Stimulated activated CD8-positive, alpha-beta memory T cell treated with anti-CD3 and anti-CD28 coated beads, Interleukin-4, amount 100 ng/mL, for 48 hours (primary cell): Measurements from ENCODE around the gene TEX9.
"Not testable (repeated sequence)": the region's sequence is repeated elsewhere in the genome, so short reads cannot be mapped to it uniquely, and the experiment has no call there.

Experiments
- DNase-seq: peaks from one replicate; pipeline ENCODE4 v3.0.0-alpha.2; 2020

TEX9 gene

GRCh38 chr15:56365075-56365711 lies at the start of gene TEX9:
Gene TEX9 (plus strand): TSS chr15:56365426. CDS start chr15:56365451, 25 bp downstream.
- DNase-seq, result peak; percentile 87

GRCh38 chr15:56316561-56316960 lies 48.7 kb upstream of the TEX9 start:
- DNase-seq, result not testable (repeated sequence)

GRCh38 chr15:56320316-56320715 lies 44.9 kb upstream of the TEX9 start:
- no peak for DNase-seq

- no peak for DNase-seq
Measured at GRCh38 chr15:56320861-56321260, 44.4 kb upstream of the TEX9 start.

GRCh38 chr15:56322444-56322843 lies 42.8 kb upstream of the TEX9 start:
- DNase-seq, result no peak

- no peak for DNase-seq
Measured at GRCh38 chr15:56323435-56323834, 41.8 kb upstream of the TEX9 start.

- DNase-seq, result no peak
Measured at GRCh38 chr15:56325186-56325585, 40.0 kb upstream of the TEX9 start.

GRCh38 chr15:56327721-56328502 lies 37.3 kb upstream of the TEX9 start:
- DNase-seq, result no peak

- DNase-seq, result no peak
Measured at GRCh38 chr15:56337084-56337725, 28.0 kb upstream of the TEX9 start.

GRCh38 chr15:56339594-56339993 lies 25.6 kb upstream of the TEX9 start:
- no peak for DNase-seq

- DNase-seq, result no peak
Measured at GRCh38 chr15:56341201-56341600, 24.0 kb upstream of the TEX9 start.

GRCh38 chr15:56342653-56343052 lies 22.6 kb upstream of the TEX9 start:
- DNase-seq, result no peak

GRCh38 chr15:56343879-56344278 lies 21.3 kb upstream of the TEX9 start:
- DNase-seq, result no peak

GRCh38 chr15:56344336-56344735 lies 20.9 kb upstream of the TEX9 start:
- no peak for DNase-seq

GRCh38 chr15:56346414-56346813 lies 18.8 kb upstream of the TEX9 start:
- no peak for DNase-seq

GRCh38 chr15:56349554-56349953 lies 15.7 kb upstream of the TEX9 start:
- DNase-seq, result no peak

GRCh38 chr15:56351353-56351752 lies 13.9 kb upstream of the TEX9 start:
- DNase-seq, result no peak

GRCh38 chr15:56351957-56352506 lies 13.2 kb upstream of the TEX9 start:
- no peak for DNase-seq

- no peak for DNase-seq
Measured at GRCh38 chr15:56353119-56353518, 12.1 kb upstream of the TEX9 start.

GRCh38 chr15:56353740-56354139 lies 11.5 kb upstream of the TEX9 start:
- no peak for DNase-seq

- no peak for DNase-seq
Measured at GRCh38 chr15:56356616-56357015, 8.6 kb upstream of the TEX9 start.

GRCh38 chr15:56358604-56359003 lies 6.6 kb upstream of the TEX9 start:
- DNase-seq, result no peak

GRCh38 chr15:56361987-56362386 lies 3.2 kb upstream of the TEX9 start:
- no peak for DNase-seq

- DNase-seq, result no peak
Measured at GRCh38 chr15:56366211-56366610, 985 bp downstream of the TEX9 start.
